C4-2B (cell line): ENCODE measurements around the gene OCIAD1.

Experiments
- H3K27ac ChIP-seq: fragments of 450-650 bp; 2 replicates; pipeline ENCODE4 v1.5.1; 2017
- ZFX ChIP-seq: fragments of 450-650 bp; IDR thresholded peaks from 2 replicates; pipeline ENCODE4 v1.6.1; 2017
- TF ChIP-seq, protein P1 (sequence below): fragments of 450-650 bp; conservative IDR thresholded peaks from 2 replicates; pipeline ENCODE4 v1.5.1; 2017; ENCODE audit warnings: mild to moderate bottlenecking

The OCIAD1 gene

DNA sequence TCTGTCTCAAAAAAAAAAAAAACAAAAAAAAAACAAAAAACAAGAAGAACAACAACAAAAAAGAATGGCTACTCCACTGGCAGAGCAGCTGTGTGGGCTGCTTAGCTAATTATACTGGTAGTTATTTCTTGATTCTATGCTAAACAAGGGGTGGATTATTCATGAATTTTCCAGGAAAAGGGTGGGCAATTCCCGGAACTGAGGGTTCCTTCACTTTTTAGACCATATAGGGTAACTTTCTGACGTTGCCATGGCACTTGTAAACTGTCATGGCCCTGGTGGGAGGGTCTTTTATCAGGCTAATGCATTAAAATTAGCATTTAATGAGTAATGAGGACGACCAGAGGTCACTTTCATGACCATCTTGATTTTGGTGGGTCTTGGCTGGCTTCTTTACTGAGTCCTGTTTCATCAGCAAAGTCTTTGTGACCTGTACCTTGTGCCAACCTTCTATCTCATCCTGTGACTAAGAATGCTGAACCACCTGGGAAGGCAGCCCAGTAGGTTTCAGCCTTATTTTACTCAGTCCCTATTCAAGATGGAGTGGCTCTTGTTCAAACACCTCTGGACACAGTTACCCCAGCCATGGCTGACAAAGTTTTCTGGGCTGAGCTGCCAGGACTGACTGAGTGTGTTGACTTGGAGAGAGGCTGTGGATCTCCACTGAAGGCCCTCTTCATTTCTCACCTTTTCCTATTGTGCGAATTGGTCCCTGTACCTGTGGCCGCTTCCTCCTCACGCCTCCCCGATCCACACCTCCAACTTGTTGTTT, 77.0 kb downstream of the OCIAD1 start:
- H3K27ac ChIP-seq, result no peak overlapping the region
- TF ChIP-seq, protein P1, sequence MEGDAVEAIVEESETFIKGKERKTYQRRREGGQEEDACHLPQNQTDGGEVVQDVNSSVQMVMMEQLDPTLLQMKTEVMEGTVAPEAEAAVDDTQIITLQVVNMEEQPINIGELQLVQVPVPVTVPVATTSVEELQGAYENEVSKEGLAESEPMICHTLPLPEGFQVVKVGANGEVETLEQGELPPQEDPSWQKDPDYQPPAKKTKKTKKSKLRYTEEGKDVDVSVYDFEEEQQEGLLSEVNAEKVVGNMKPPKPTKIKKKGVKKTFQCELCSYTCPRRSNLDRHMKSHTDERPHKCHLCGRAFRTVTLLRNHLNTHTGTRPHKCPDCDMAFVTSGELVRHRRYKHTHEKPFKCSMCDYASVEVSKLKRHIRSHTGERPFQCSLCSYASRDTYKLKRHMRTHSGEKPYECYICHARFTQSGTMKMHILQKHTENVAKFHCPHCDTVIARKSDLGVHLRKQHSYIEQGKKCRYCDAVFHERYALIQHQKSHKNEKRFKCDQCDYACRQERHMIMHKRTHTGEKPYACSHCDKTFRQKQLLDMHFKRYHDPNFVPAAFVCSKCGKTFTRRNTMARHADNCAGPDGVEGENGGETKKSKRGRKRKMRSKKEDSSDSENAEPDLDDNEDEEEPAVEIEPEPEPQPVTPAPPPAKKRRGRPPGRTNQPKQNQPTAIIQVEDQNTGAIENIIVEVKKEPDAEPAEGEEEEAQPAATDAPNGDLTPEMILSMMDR, result no peak
- no peak for TF ChIP-seq ZFX

DNA sequence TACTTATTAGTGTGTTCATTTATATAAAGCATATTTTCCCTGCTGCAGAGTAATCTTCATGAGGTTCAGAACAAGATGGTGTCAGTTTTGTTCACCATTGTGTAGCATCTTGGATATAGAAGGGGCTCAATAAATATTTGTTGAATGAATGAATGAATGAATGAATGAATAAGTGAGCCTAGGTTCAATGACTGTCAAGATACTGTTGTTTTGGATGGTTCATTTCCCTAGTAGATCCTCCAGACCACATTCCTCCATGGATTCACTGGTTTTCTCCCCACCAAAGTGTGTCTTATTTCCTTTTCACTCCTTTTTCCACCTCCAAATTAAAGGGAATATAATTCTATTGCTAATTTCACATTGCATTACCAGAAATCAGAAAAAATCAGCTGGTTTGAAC, 77.8 kb downstream of the OCIAD1 start:
- H3K27ac ChIP-seq, result no peak overlapping the region
- TF ChIP-seq ZFX, result no peak
- TF ChIP-seq, protein P1, result no peak

DNA sequence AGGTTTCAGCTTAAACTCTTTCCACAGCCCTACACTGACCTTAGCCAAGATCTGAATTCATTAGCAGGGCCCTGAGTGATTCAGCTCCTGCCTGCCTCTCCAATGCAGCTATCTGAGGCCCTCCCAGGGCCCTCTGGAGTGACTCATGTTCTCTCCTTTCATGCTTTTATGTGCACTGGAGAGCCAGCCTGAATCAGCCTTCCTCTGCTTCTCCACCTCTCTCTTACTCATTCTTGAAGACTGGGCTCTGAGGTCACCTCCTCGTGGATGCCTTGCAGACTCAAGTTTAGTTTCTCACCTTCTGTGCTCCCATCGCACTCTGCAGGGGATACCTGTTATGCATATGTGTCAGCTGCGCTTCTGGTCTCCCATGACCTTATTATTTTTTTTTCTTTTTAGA, 78.8 kb downstream of the OCIAD1 start:
- TF ChIP-seq, protein P1, result no peak
- TF ChIP-seq ZFX, result no peak
- H3K27ac ChIP-seq, result no peak overlapping the region

GRCh38 chr4:48910511-48910910, 79.6 kb downstream of the OCIAD1 start:
- no peak overlapping the region for H3K27ac ChIP-seq
- TF ChIP-seq, protein P1, result no peak
- no peak for TF ChIP-seq ZFX
